Mammary epithelial cell (primary cell): ENCODE data around the gene OR52E6.

Experiments used
- EZH2 ChIP-seq: IDR thresholded peaks from 2 replicates; pipeline ENCODE4 v1.6.1; 2012; ENCODE audit warnings: low read length, inconsistent platforms, borderline replicate concordance
- TF ChIP-seq, protein P1 (sequence below), 2 donors: IDR thresholded peaks in 1 of 2; conservative IDR thresholded peaks in 1 of 2; 2 replicates each; pipeline ENCODE4 v1.5.1; 2011 to 2012; ENCODE audit warnings: inconsistent platforms in 2 of 2, low read length in 2 of 2, mild to moderate bottlenecking in 2 of 2, control low read depth in 1 of 2, low read depth in 1 of 2; ENCODE audit not compliant: insufficient read depth in 1 of 2; ENCODE audit errors: extremely low read depth in 1 of 2

DNA sequence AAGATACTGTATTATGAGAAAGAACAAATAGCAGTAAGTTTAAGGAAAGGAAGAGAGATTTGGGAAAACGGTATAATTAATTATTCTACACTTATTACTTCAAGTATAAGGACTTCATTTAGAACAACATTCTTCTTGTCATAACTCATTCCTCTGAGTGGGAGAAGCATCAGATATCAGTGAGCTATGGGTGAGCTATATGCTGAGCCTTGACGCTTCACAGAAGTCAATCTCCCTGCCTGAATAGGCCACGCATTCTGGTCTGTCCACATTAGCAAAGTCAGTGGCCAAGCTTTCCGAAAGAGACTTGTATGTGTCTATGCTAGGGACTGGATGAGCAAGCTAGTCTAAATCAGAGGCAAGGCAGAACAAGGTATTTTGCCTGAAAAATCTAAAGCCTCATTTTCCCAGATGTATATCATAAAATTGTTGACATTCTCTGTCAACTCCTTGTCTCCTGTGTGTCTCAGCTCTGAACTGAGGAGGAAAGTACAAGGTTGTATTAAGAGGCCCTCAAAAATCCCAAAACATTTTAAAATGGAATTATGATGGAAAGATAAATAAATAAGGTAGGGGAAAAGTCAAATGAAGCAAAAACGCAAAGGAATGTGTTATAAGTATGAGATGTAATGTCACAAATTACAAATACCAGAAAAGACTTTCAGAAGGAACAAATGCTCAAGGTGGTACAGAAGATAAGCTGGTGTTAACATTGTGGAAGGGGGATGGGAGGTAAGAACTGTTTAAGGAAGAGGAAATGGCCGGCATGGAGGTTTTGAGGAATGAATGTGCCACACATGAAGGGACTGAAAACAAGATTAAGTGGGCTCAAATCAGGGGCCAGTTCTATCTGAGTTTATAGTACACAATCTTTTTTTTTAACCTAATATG lies 31.5 kb downstream of the OR52E6 start:
- TF ChIP-seq, protein P1, sequence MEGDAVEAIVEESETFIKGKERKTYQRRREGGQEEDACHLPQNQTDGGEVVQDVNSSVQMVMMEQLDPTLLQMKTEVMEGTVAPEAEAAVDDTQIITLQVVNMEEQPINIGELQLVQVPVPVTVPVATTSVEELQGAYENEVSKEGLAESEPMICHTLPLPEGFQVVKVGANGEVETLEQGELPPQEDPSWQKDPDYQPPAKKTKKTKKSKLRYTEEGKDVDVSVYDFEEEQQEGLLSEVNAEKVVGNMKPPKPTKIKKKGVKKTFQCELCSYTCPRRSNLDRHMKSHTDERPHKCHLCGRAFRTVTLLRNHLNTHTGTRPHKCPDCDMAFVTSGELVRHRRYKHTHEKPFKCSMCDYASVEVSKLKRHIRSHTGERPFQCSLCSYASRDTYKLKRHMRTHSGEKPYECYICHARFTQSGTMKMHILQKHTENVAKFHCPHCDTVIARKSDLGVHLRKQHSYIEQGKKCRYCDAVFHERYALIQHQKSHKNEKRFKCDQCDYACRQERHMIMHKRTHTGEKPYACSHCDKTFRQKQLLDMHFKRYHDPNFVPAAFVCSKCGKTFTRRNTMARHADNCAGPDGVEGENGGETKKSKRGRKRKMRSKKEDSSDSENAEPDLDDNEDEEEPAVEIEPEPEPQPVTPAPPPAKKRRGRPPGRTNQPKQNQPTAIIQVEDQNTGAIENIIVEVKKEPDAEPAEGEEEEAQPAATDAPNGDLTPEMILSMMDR (conservative IDR thresholded peaks at IDR 0.05 in 1 of 2, IDR thresholded peaks at IDR 0.05 in 1 of 2; ENCODE audit: extremely low read depth in 1 of 2, insufficient read depth in 1 of 2, low read depth in 1 of 2, low read length in 2 of 2) = no peak
- TF ChIP-seq EZH2 = no peak
